CD1c-positive myeloid dendritic cell (primary cell): Measurements from ENCODE around the gene CHST13.

Source experiments
- DNase-seq: peaks from one replicate; pipeline ENCODE4 v3.0.0-alpha.2; 2016; ENCODE audit errors: extremely low spot score

The CHST13 gene

GRCh38 chr3:126523745-126524428, at the start of gene CHST13:
TSS of gene CHST13 (plus strand) at chr3:126524155. CDS start at chr3:126524333, 178 bp downstream.
- DNase-seq = peak; percentile 78

GRCh38 chr3:126474498-126475412, 49.2 kb upstream of the CHST13 start:
- DNase-seq = peak; percentile 70

- peak; percentile 98 for DNase-seq
Measured at GRCh38 chr3:126475413-126476114, 48.4 kb upstream of the CHST13 start, which contains the start of gene ZXDC. TSS of gene ZXDC (minus strand) at chr3:126475891. CDS start at chr3:126475865, 26 bp downstream.

- DNase-seq = no peak
Measured at GRCh38 chr3:126476166-126477060, 47.5 kb upstream of the CHST13 start.

- DNase-seq = no peak
Measured at GRCh38 chr3:126477061-126477380, 46.9 kb upstream of the CHST13 start.

GRCh38 chr3:126478581-126479310, 45.2 kb upstream of the CHST13 start:
- DNase-seq = no peak

DNA sequence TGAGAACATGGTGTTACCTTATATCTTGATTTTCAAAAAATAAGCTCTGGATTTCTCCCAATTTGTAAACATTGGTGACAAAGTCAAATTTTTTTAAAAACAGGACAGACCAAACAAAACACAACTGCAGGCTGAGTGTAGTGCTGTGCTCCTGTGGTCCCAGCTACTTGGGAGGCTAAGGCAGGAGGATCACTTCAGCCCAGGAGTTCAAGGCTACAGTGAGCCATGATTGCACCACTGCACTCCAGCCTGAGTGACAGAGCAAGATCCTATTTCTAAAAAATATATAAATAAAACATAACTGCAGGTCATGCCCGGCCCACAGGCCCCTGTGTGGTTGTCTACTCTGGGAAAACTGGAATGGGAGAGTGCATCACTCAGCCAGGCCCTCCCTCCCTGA, 44.3 kb upstream of the CHST13 start:
- no peak for DNase-seq

DNA sequence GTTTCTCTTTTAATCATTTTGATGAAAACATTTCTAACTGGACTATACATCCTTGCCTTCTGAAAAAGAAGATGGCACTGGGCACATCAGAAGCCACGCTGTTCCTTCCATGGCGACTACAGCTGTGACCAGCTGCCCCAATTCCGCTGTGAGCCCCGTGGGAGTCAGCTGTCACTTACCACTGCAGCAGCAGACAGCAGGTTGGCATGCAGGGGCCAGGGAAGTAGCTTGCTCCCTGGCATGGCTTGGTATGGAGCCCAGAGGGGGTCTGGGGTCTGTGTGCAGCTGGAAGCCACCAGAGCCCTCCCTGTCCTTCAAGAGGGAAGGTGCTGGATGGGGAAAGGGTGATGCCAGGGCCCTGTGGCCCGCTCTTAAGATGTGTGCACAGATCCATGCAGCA, 43.7 kb upstream of the CHST13 start:
- DNase-seq = no peak

GRCh38 chr3:126480861-126481260, 43.1 kb upstream of the CHST13 start:
- no peak for DNase-seq

- no peak for DNase-seq
Measured at GRCh38 chr3:126481808-126482502, 42.0 kb upstream of the CHST13 start.

DNA sequence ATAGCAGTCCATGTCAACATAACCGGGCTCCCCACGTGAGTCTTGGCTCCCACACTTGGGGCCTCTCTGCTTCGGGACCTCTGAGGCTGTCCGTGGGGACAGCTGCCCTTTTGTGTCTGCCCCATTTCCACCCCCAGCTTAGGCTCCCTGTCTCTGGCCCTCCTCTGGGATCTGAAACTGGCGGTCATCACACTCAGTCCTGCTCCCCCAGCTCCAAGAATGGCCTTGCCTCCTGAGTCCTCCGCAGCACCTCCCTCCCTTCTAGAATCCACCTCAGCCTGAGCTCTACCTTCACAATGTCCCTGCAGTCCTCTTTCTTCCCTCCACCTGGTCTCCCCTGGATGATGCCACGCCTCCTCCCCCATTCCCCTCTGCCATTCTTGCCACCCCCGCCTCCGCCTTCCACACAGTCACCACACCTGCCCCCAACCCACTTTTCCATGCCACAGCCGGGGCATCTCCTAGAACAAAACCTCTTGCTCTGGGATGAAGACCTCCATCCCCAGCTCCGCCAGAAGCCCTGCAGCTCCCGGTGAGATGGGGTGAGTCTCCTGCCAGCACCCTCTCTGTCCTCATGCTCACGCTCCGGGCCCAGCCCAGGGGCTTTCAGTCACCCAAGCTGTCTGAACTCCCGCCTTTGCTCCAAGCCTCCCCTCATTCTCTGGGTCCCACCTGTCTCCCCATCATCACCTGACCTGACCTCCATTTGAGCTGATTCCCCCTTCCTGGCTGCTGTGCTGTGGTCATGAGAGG, 41.3 kb upstream of the CHST13 start:
- DNase-seq = no peak

DNA sequence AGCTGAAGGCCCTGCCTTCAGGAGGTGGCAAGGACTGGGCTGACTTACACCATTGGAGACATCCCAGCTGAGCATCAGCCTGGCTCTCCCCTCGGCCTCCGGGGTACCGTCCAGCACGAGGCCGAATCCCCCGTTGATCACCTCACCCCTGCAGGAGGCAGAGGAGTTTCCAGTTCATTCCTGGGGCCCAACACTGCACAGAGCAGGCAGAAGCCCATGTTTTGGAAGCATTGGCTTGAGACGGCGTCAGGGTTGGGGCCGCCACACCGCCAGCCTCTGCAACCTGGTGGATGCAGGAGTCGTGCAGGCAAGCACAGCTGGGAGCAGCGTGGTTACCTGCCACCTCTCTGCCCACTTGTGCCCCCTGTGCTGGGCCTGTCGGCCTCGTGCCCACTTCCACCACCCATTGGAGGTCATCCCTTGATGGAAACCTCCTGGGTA, 40.6 kb upstream of the CHST13 start:
- DNase-seq = no peak

- DNase-seq = no peak
Measured at GRCh38 chr3:126484148-126484547, 39.8 kb upstream of the CHST13 start.

DNA sequence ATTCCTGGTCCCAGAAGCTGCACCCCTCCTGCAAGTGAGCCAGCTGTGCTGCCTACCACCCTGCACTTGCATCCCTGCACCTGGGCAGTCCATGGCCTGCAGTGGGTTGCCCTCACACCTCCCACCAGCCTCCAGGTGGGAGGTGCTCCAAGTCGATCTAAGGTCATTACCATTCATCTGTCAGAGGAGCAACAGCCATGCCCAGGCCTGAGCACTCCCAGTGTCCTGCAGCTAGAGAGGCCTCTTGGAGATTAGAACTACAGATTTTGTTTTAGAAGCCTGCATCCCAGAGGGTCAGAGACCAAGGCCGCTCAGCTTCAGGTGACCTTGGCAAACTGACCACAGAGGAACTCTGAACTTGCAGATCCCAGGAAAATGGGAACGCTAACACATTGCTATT, 39.3 kb upstream of the CHST13 start:
- DNase-seq = no peak

GRCh38 chr3:126485176-126485897, 38.6 kb upstream of the CHST13 start:
- no peak for DNase-seq

GRCh38 chr3:126485956-126486355, 38.0 kb upstream of the CHST13 start:
- no peak for DNase-seq

- DNase-seq = no peak
Measured at GRCh38 chr3:126486360-126486847, 37.6 kb upstream of the CHST13 start.

DNA sequence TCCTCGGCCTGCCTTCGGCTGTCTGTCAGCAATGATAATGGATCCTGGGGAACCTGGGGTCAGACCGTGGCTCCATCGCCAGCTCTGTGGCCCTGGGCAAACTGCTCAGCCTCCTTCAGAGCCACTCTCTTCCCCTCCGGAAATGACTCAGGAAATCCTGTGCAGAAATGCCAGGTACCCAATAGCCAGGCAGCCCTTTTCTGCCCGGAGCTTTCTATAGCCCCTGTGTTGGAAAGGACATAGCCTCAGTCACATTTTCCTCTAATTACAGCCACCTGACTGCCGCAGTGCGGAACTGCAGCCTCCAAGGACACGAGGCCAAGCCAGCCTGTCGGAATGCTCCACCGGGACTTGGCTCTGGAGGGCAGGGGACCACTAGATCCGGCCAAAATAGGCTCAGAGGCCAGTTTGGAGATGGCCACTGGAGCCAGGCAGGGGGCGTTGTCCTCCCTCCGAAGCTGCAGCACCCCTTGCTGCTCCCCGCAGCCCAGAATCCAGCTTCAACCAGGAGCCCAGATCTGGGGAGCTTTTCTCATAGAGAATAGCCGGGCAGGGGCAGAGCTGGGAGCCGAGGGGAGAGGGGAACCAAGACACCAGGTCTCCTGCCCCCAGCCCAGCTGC, 36.7 kb upstream of the CHST13 start:
- no peak for DNase-seq
